IgD-negative memory B cell (primary cell): ENCODE data around the gene SH2D3C. TPM values are rescaled to one million over a fixed set of nuclear protein-coding genes. Genes with fewer than 3 reads are reported as not detected.
A peak's percentile ranks its signal among the peaks of the same experiment; 100 is the strongest.

ENCODE experiments used
- H3K27ac Mint-ChIP-seq, 3 donors: one replicate each; pipeline ENCODE4 v1.8.0; 2020 to 2022; ENCODE audit warnings: mild to moderate bottlenecking in 3 of 3, mixed read lengths in 3 of 3, moderate library complexity in 1 of 3
- H3K27me3 Mint-ChIP-seq: one replicate; pipeline ENCODE4 v1.8.0; 2021; ENCODE audit warnings: mixed read lengths
- H3K36me3 Mint-ChIP-seq: one replicate; pipeline ENCODE4 v1.8.0; 2020; ENCODE audit warnings: mild to moderate bottlenecking, mixed read lengths
- H3K4me1 Mint-ChIP-seq, 3 donors: one replicate each; pipeline ENCODE4 v1.8.0; 2020 to 2022; ENCODE audit warnings: mixed read lengths in 3 of 3, mild to moderate bottlenecking in 1 of 3
- H3K4me3 Mint-ChIP-seq, 4 donors: one replicate each; pipeline ENCODE4 v1.8.0; 2020 to 2022; ENCODE audit warnings: mild to moderate bottlenecking in 4 of 4, mixed read lengths in 4 of 4, moderate library complexity in 3 of 4
- H3K9me3 Mint-ChIP-seq, 3 donors: one replicate each; pipeline ENCODE4 v1.8.0; 2020 to 2021; ENCODE audit warnings: mixed read lengths in 3 of 3, mild to moderate bottlenecking in 1 of 3
- polyA plus RNA-seq: library from polyadenylated mRNA; unstranded; fragments of 300-500 nt; fragmentation: Illumina TruSeq; gene quantifications from one replicate; pipeline ENCODE4 v1.2.3, GENCODE V29; 2021

SH2D3C gene
- polyA plus RNA-seq, 1 donor from 2014 or later: 76.1 TPM

GRCh38 chr9:127720031-127720864 is 58.2 kb downstream of the SH2D3C start:
- Mint-ChIP-seq H3K36me3 (no peaks in the 10 kb centered on the region), H3K9me3 (no peaks in the 10 kb centered on the region), H3K27ac (peak overlapping the region in 1 of 3 donors; percentile 54), H3K4me3 (peak overlapping the region in 1 of 4 donors; percentile 3), H3K4me1 (peaks cover 0 to 6% (median 4%) of the 10 kb centered on the region in 3 donors), H3K27me3 (peaks cover 4% of the 10 kb centered on the region)

DNA sequence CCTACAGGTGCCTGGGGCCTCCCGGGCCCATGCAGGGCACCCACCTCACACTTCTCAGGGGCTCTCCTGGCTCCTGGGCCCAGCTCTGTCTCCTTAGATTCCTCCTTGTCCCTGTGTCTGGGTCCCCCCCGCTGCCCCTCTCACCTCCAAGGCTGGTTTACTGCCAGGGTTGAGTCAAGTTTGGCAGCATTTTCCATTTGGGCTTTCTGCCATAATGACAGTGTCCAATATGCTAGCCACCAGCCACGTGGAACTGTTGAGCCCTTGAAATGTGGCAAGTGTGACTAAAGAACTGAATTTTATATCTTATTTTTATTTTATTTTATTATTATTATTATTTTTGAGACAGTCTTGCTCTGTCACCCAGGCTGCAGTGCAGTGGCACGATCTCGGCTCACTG is 60.7 kb downstream of the SH2D3C start:
- no peak overlapping the region for H3K27ac Mint-ChIP-seq
- peak overlapping the region in 2 of 4 donors; percentile 45 to 68 for H3K4me3 Mint-ChIP-seq
- H3K36me3 Mint-ChIP-seq: no peaks in the 10 kb centered on the region
- peaks cover 0 to 9% (median 6%) of the 10 kb centered on the region in 3 donors for H3K4me1 Mint-ChIP-seq
- no peaks in the 10 kb centered on the region for H3K9me3 Mint-ChIP-seq
- H3K27me3 Mint-ChIP-seq: peaks cover 4% of the 10 kb centered on the region

DNA sequence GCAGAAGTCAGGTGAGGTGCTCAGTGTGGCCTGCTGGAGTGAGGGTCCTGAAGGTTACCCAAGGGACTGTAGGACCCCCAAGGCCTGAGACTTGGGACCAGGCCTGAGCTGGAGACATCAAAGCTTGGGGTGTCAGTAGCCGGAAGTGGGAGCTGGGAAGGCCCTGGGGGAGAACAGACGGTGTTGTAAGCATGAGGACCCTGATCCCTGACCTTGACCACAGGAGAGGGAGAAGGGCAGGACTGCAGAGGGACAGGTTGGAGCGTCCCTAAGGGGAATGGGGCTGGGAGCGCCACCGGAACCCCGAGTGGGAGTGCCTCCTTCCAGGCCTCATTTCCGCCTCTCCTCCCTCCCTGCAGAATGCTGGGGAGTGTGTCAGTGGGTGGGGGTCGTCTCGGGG is 62.1 kb downstream of the SH2D3C start:
- no peaks in the 10 kb centered on the region for H3K36me3 Mint-ChIP-seq
- H3K9me3 Mint-ChIP-seq: no peaks in the 10 kb centered on the region

DNA sequence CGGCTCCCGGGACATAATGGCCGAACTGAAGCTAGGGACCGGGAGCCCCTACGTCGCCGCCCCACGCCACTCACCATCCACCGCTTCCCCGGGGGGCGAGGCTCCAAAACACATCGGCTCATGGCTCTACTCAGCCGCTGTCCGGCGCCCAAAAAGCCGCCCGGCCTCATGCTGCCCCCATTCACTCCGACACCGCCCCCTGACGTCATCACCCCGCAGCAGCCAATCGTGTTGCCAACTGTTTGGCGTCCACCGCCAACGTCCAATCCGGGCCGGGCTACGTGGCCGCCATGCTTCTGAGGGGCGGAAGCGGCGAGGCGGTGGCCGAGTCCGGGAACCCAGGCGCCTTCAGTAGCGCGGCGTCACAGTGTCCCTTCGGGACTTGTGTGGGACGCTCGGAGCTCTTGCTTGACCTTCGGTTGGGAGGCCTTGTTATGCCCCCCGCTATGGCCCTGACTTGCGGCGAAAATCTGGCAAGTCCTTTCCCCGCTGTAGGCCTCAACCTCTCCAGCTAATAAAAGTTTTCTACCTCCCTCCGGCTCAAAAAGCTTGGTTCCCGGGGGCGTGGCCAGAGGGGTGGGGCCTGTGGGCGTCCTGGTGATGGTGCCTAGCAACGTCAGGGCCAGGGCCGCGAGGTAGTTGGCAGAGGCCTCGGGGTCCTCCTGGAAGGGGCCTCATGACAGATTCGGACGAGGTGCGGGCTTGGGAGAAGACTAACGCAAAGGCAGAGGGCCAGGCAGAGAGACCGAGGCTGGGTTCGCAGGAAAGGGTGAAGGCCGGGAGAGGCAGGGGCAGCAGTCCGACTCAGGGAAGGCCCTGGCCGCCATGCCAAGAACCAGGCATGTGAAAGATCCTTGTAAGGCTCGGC is 62.8 kb downstream of the SH2D3C start, which contains the start of the genes PTRH1 and TTC16:
PTRH1 (minus strand) TSS at position 194 of the 868 bp plus-strand sequence; CDS start at position 170, 24 bp downstream.
TTC16 (plus strand) TSS at position 610 of the 868 bp plus-strand sequence; CDS start at position 677, 67 bp downstream.
- H3K4me1 Mint-ChIP-seq: peaks cover 0 to 12% (median 6%) of the 10 kb centered on the region in 3 donors
- H3K9me3 Mint-ChIP-seq: no peaks in the 10 kb centered on the region

More for the DNA sequence above, 62.1 kb downstream of the SH2D3C start:
- Mint-ChIP-seq H3K4me1 (peaks cover 0 to 9% (median 6%) of the 10 kb centered on the region in 3 donors), H3K4me3 (peak overlapping the region; percentile 82 to 97 (median 91)), H3K27me3 (no peaks in the 10 kb centered on the region), H3K27ac (peak overlapping the region in 2 of 3 donors; percentile 64 to 96)

DNA sequence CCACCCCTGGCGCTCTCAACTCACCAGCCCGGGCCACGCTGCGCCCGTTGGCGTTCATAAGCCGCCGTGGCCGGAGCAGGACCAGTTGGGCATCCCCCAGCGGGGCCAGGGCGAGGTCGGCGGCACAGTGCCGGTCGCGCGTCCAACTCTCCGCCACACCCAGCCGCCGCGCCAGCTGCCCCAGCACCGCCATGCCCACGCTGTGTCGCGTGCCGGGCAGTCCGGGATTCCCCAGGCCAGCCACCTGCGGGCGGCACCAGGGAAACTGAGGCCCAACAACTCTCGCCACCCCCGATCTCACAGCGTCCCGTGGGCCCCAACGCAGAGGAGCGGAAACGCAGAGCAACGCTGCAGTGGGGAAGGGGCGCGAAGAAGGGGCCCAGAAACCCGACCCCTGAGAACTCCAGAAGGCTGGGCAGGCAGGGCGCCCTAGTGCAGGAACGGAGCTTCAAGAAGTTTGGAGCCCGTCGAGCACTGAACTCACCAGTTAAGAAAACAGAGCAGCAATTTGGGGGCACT is 63.5 kb downstream of the SH2D3C start:
- Mint-ChIP-seq H3K4me3 (peak overlapping the region; percentile 85 to 97 (median 96)), H3K9me3 (no peaks in the 10 kb centered on the region), H3K36me3 (peaks cover 4% of the 10 kb centered on the region)

More for the DNA sequence above, 62.8 kb downstream of the SH2D3C start, which contains the start of the genes PTRH1 and TTC16:
- H3K4me3 Mint-ChIP-seq: peak within 1 kb of the TSS; percentile 85 to 97 (median 96)
- no peaks in the 10 kb centered on the region for H3K27me3 Mint-ChIP-seq
- no peaks in the 10 kb centered on the region for H3K36me3 Mint-ChIP-seq
- H3K27ac Mint-ChIP-seq: peak within 1 kb of the TSS; percentile 64 to 96 (median 84)

GRCh38 chr9:127714020-127714750 is 64.3 kb downstream of the SH2D3C start:
- Mint-ChIP-seq H3K9me3 (no peaks in the 10 kb centered on the region), H3K27ac (peak overlapping the region in 1 of 3 donors; percentile 7)

More for the DNA sequence above, 63.5 kb downstream of the SH2D3C start:
- no peaks in the 10 kb centered on the region for H3K27me3 Mint-ChIP-seq
- H3K4me1 Mint-ChIP-seq: peaks cover 0 to 12% (median 6%) of the 10 kb centered on the region in 3 donors
- H3K27ac Mint-ChIP-seq: peak overlapping the region; percentile 64 to 96 (median 84)

DNA sequence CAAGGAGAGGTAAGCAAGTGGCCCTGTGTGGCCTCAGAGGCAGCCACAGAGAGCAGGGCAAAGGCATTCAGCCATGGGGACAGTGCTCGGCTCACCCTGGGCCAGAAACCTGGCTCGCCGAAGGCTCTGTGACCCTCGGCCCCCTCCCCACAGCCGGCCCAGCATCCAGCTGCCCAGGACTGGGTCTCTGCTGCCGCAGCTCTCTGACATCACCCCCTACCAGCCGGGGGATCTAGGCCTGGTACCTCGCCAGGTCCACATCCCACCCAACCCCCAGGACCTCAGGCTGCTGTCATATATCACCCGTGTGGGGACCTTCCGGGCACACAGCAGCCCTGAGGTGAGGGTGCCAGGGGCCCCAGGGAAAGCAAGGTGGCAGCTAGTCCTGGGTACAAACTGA is 65.6 kb downstream of the SH2D3C start:
- Mint-ChIP-seq H3K4me3 (peak overlapping the region in 2 of 4 donors; percentile 28 to 63), H3K27ac (no peak overlapping the region), H3K9me3 (no peaks in the 10 kb centered on the region), H3K36me3 (peaks cover 4% of the 10 kb centered on the region), H3K4me1 (peaks cover 0 to 12% (median 6%) of the 10 kb centered on the region in 3 donors), H3K27me3 (peaks cover 3% of the 10 kb centered on the region)

More at GRCh38 chr9:127714020-127714750, 64.3 kb downstream of the SH2D3C start:
- H3K36me3 Mint-ChIP-seq: peaks cover 4% of the 10 kb centered on the region
- H3K4me3 Mint-ChIP-seq: peak overlapping the region; percentile 73 to 89 (median 84)
- peaks cover 0 to 12% (median 6%) of the 10 kb centered on the region in 3 donors for H3K4me1 Mint-ChIP-seq
- H3K27me3 Mint-ChIP-seq: peaks cover under 1% of the 10 kb centered on the region

DNA sequence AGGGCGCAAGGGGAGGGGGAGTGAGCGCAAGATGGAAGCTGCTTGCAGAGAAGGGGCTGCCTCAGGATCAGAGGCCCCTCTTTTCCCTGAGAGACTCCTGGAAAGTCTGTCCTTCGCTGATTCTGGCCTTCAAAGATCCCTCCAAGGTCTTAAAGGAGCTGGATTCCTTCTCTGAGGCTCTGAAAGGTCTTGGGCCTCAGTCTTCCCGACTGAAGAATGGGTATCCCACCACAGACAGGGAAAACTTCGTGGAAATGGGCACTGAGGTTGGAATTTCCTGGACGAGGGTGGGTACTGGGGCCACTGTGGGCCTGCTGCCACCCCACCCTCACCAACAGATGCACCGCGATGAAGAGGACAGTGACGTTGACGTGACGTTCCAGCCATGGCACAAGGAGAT is 66.1 kb downstream of the SH2D3C start:
- Mint-ChIP-seq H3K4me3 (peak overlapping the region in 1 of 4 donors; percentile 55), H3K27me3 (peaks cover 3% of the 10 kb centered on the region), H3K27ac (no peak overlapping the region), H3K4me1 (peaks cover 0 to 15% (median 6%) of the 10 kb centered on the region in 3 donors), H3K36me3 (peaks cover 4% of the 10 kb centered on the region), H3K9me3 (no peaks in the 10 kb centered on the region)

DNA sequence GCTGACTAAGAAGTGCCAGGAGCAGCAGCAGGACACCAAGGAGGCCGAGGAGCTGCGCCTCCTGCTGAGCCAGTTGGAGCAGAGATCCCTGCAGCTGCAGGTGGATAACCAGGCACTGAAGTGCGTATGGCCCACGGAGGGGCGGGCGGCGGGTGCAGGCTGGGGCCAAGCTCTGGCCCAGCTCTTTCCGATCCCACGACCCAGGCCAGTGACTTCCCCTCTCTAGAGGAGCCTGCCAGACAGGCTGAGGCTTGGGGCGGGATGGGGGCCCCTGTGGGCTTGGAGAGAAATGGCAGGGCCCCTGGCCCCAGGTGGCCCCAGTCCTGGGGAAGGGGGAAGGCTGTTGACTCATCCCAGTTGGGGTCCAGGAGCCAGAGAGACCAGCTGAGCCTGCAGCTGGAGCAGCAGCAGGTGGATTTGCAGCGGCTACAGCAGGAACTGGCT is 66.6 kb downstream of the SH2D3C start:
- Mint-ChIP-seq H3K27me3 (peaks cover 3% of the 10 kb centered on the region), H3K4me1 (peaks cover 0 to 16% (median 6%) of the 10 kb centered on the region in 3 donors), H3K36me3 (peaks cover 4% of the 10 kb centered on the region), H3K27ac (no peak overlapping the region), H3K4me3 (no peak overlapping the region), H3K9me3 (no peaks in the 10 kb centered on the region)

DNA sequence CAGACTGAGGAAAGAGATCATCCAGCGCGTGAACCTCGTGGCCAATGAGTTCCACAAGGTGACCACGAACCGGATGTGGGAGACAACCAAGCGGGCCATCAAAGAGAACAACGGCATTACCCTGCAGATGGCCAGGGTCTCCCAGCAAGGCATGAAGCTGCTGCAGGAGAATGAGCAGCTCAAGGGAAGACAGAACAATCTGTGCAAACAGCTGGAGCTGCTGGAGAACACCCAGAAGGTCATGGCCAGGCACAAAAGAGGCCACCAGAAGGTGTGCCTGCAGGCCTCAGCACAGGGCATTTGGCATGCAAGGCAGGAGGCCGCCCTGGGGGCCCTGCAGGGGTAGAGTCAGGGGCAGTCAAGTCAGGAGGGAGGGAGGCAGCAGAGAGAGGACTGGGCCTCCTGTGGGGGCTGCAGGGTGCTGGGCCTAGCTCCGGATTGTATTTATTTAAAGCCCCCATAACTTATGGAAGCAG is 67.2 kb downstream of the SH2D3C start:
- no peaks in the 10 kb centered on the region for H3K9me3 Mint-ChIP-seq
- H3K27ac Mint-ChIP-seq: no peak overlapping the region
- peaks cover 0 to 16% (median 6%) of the 10 kb centered on the region in 3 donors for H3K4me1 Mint-ChIP-seq
- H3K27me3 Mint-ChIP-seq: peaks cover 3% of the 10 kb centered on the region
- peak overlapping the region in 2 of 4 donors; percentile 9 to 52 for H3K4me3 Mint-ChIP-seq
- H3K36me3 Mint-ChIP-seq: peaks cover 4% of the 10 kb centered on the region

GRCh38 chr9:127710204-127710783 is 68.2 kb downstream of the SH2D3C start:
- Mint-ChIP-seq H3K9me3 (no peaks in the 10 kb centered on the region), H3K4me3 (peak overlapping the region in 2 of 4 donors; percentile 12 to 22), H3K36me3 (peaks cover 4% of the 10 kb centered on the region), H3K27me3 (peaks cover 3% of the 10 kb centered on the region), H3K27ac (no peak overlapping the region), H3K4me1 (peaks cover 0 to 12% (median 2%) of the 10 kb centered on the region in 3 donors)

- H3K4me1 Mint-ChIP-seq: peaks cover 0 to 9% (median 0%) of the 10 kb centered on the region in 3 donors
- H3K4me3 Mint-ChIP-seq: peak overlapping the region in 1 of 4 donors; percentile 22
- H3K27ac Mint-ChIP-seq: no peak overlapping the region
- no peaks in the 10 kb centered on the region for H3K9me3 Mint-ChIP-seq
- H3K36me3 Mint-ChIP-seq: peaks cover 4% of the 10 kb centered on the region
- H3K27me3 Mint-ChIP-seq: peaks cover 3% of the 10 kb centered on the region
These were observed 69.4 kb downstream of the SH2D3C start for GRCh38 chr9:127708952-127709587.

DNA sequence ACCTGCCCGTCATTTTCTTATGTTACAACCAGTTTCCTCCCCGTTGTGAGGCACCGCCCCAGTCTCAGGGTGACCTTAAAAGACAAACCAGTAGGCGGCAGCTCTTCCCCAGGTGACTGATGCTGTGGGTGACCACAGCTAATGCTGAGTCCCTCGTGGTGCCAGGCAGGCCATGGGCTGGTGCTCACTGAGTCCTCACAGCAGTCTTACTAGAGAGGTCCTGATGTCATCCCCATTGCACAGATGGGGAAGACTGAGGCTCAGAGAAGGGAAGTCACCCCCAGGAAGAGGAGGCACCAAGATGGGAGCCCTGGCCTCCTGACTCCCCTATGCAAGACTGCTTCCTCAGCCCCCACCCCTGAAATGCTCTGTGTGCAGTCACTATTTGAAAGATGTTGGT is 70.7 kb downstream of the SH2D3C start:
- peak overlapping the region in 1 of 4 donors; percentile 10 for H3K4me3 Mint-ChIP-seq
- H3K27ac Mint-ChIP-seq: peak overlapping the region in 1 of 3 donors; percentile 59
- H3K36me3 Mint-ChIP-seq: peaks cover 4% of the 10 kb centered on the region
- peaks cover 0 to 9% (median 0%) of the 10 kb centered on the region in 3 donors for H3K4me1 Mint-ChIP-seq
- H3K27me3 Mint-ChIP-seq: peaks cover 3% of the 10 kb centered on the region
- H3K9me3 Mint-ChIP-seq: no peaks in the 10 kb centered on the region
